HUES64 (cell line): ENCODE results near the gene IRAK3.
A peak's percentile ranks its signal among the peaks of the same experiment; 100 is the strongest.
"Not testable (repeated sequence)": the region's sequence is repeated elsewhere in the genome, so short reads cannot be mapped to it uniquely, and the experiment has no call there.

Source experiments
- H3K27ac ChIP-seq: 2 replicates; pipeline ENCODE4 v1.7.0; 2013; ENCODE audit warnings: low read depth, low read length, inconsistent platforms
- H3K27me3 ChIP-seq: 2 replicates; pipeline ENCODE4 v1.6.1; 2013; ENCODE audit warnings: mild to moderate bottlenecking, low read length; ENCODE audit not compliant: insufficient read depth
- H3K36me3 ChIP-seq: 2 replicates; pipeline ENCODE4 v1.6.1; 2013; ENCODE audit warnings: mild to moderate bottlenecking, low read length; ENCODE audit not compliant: insufficient read depth
- H3K4me1 ChIP-seq: 2 replicates; pipeline ENCODE4 v1.6.1; 2013; ENCODE audit warnings: mild to moderate bottlenecking, low read length, moderate library complexity; ENCODE audit not compliant: insufficient read depth
- H3K4me3 ChIP-seq: 2 replicates; pipeline ENCODE4 v1.5.1; 2013; ENCODE audit warnings: mild to moderate bottlenecking, low read length, moderate library complexity
- H3K9ac ChIP-seq: 2 replicates; pipeline ENCODE4 v1.6.1; 2013; ENCODE audit warnings: mild to moderate bottlenecking, low read depth, low read length
- H3K9me3 ChIP-seq: 2 replicates; pipeline ENCODE4 v1.6.1; 2013; ENCODE audit warnings: low read depth, low read length; ENCODE audit not compliant: insufficient read depth
- WGBS: fragments of 150-250, 120-280 bp; methylation state at CpG from one replicate; pipeline ENCODE4 v1.1.7; 2013; ENCODE audit warnings: missing lambda C conversion rate; 5-methylcytosine and 5-hydroxymethylcytosine counted together

Gene IRAK3

GRCh38 chr12:66217342-66217917 is 28.4 kb downstream of the IRAK3 start:
- Histone ChIP-seq H3K9me3 (0 out of 2 replicates have a peak, but pooled peaks cover 5% of the 10 kb centered on the region), H3K4me1 (no peaks in the 10 kb centered on the region), H3K27me3 (no peaks in the 10 kb centered on the region), H3K27ac (no peak overlapping the region), H3K36me3 (no peaks in the 10 kb centered on the region), H3K9ac (no peak overlapping the region), H3K4me3 (no peak overlapping the region)
- 86% methylated on average over 3 of the region's 4 CpGs for WGBS

GRCh38 chr12:66228462-66228861 is 39.4 kb downstream of the IRAK3 start:
- H3K9ac ChIP-seq: no peak overlapping the region
- H3K27me3 ChIP-seq: no peaks in the 10 kb centered on the region
- H3K9me3 ChIP-seq: no peaks in the 10 kb centered on the region
- H3K27ac ChIP-seq: no peak overlapping the region
- H3K36me3 ChIP-seq: no peaks in the 10 kb centered on the region
- no peaks in the 10 kb centered on the region for H3K4me1 ChIP-seq
- H3K4me3 ChIP-seq: no peak overlapping the region

- H3K36me3 ChIP-seq: no peaks in the 10 kb centered on the region
- H3K9ac ChIP-seq: no peak overlapping the region
These were observed 43.2 kb downstream of the IRAK3 start for GRCh38 chr12:66232263-66232662.

GRCh38 chr12:66234037-66234693 is 45.2 kb downstream of the IRAK3 start:
- H3K4me1 ChIP-seq: peaks cover 10% of the 10 kb centered on the region
- H3K36me3 ChIP-seq, H3K9ac ChIP-seq, H3K27me3 ChIP-seq, H3K9me3 ChIP-seq, H3K4me3 ChIP-seq, H3K27ac ChIP-seq: not testable (repeated sequence)
- WGBS: 61% methylated on average over 12 of the region's 13 CpGs

More at GRCh38 chr12:66232263-66232662, 43.2 kb downstream of the IRAK3 start:
- H3K27ac ChIP-seq: no peak overlapping the region
- H3K4me1 ChIP-seq: no peaks in the 10 kb centered on the region
- peaks cover 7% of the 10 kb centered on the region; the same call in 1 of the 2 replicates for H3K27me3 ChIP-seq
- H3K4me3 ChIP-seq: no peak overlapping the region
- 89% methylated on average over 3 of the region's 3 CpGs for WGBS
- no peaks in the 10 kb centered on the region for H3K9me3 ChIP-seq

GRCh38 chr12:66234773-66235625 is 46.0 kb downstream of the IRAK3 start:
- not testable (repeated sequence) for H3K27me3 ChIP-seq, H3K36me3 ChIP-seq, H3K9me3 ChIP-seq, H3K27ac ChIP-seq
- Histone ChIP-seq H3K9ac (peak overlapping the region; percentile 54), H3K4me1 (peaks cover 19% of the 10 kb centered on the region), H3K4me3 (peak overlapping the region; percentile 65)
- 4% methylated on average over 72 of the region's 72 CpGs for WGBS

GRCh38 chr12:66235626-66236281 is 46.7 kb downstream of the IRAK3 start:
- H3K4me3 ChIP-seq: peak overlapping the region; percentile 65
- no peaks in the 10 kb centered on the region for H3K36me3 ChIP-seq
- H3K9me3 ChIP-seq: no peaks in the 10 kb centered on the region
- H3K27me3 ChIP-seq: peaks cover 7% of the 10 kb centered on the region; the same call in 1 of the 2 replicates
- no peak overlapping the region for H3K27ac ChIP-seq
- H3K9ac ChIP-seq: peak overlapping the region; percentile 54
- peaks cover 25% of the 10 kb centered on the region for H3K4me1 ChIP-seq
- 74% methylated on average over 2 of the region's 5 CpGs for WGBS

GRCh38 chr12:66236282-66236675 is 47.3 kb downstream of the IRAK3 start:
- WGBS: 96% methylated on average over 4 of the region's 4 CpGs
- H3K4me1 ChIP-seq: peaks cover 25% of the 10 kb centered on the region
- not testable (repeated sequence) for H3K27me3 ChIP-seq, H3K9ac ChIP-seq, H3K4me3 ChIP-seq, H3K9me3 ChIP-seq, H3K36me3 ChIP-seq, H3K27ac ChIP-seq

GRCh38 chr12:66236969-66237368 is 48.0 kb downstream of the IRAK3 start:
- Histone ChIP-seq H3K27ac (no peak overlapping the region), H3K36me3 (no peaks in the 10 kb centered on the region), H3K9ac (no peak overlapping the region), H3K4me1 (peaks cover 25% of the 10 kb centered on the region), H3K4me3 (no peak overlapping the region), H3K9me3 (no peaks in the 10 kb centered on the region), H3K27me3 (peaks cover 7% of the 10 kb centered on the region; the same call in 1 of the 2 replicates)
- 96% methylated on average over 2 of the region's 2 CpGs for WGBS

GRCh38 chr12:66237505-66238175 is 48.6 kb downstream of the IRAK3 start:
- Histone ChIP-seq H3K27me3 (peaks cover 7% of the 10 kb centered on the region; the same call in 1 of the 2 replicates), H3K36me3 (no peaks in the 10 kb centered on the region), H3K4me1 (peaks cover 25% of the 10 kb centered on the region), H3K27ac (no peak overlapping the region), H3K4me3 (no peak overlapping the region), H3K9ac (no peak overlapping the region), H3K9me3 (no peaks in the 10 kb centered on the region)
- 77% methylated on average over 2 of the region's 2 CpGs for WGBS

GRCh38 chr12:66239295-66239694 is 50.3 kb downstream of the IRAK3 start:
- WGBS: 0% methylated on average over 1 of the region's 1 CpG

More at GRCh38 chr12:66239295-66239694, 50.3 kb downstream of the IRAK3 start:
- Histone ChIP-seq H3K4me1 (peaks cover 25% of the 10 kb centered on the region), H3K36me3 (no peaks in the 10 kb centered on the region), H3K27ac (no peak overlapping the region), H3K9ac (no peak overlapping the region), H3K4me3 (no peak overlapping the region), H3K27me3 (peaks cover 7% of the 10 kb centered on the region; the same call in 1 of the 2 replicates), H3K9me3 (no peaks in the 10 kb centered on the region)
